ENCODE measurements around the gene SURF6. TPM values are rescaled to one million over a fixed set of nuclear protein-coding genes. Genes with fewer than 3 reads are reported as not detected.
"Not testable (repeated sequence)": the region's sequence is repeated elsewhere in the genome, so short reads cannot be mapped to it uniquely, and the experiment has no call there.

Gene SURF6
- total RNA-seq, 1 experiment from 2014 or later, result 15.5 TPM

GRCh38 chr9:133299996-133300395 lies 36.0 kb downstream of the SURF6 start:
- not testable (repeated sequence) for H3K36me3 ChIP-seq; H3K4me3 ChIP-seq; DNase-seq (ENCODE audit: low read depth in 1 of 2, low spot score in 2 of 2); H3K27ac ChIP-seq; H3K4me1 ChIP-seq (replicated peaks); H3K9me3 ChIP-seq (replicated peaks)
- H3K27me3 ChIP-seq (replicated peaks), result peaks cover 26% of the 10 kb centered on the region

GRCh38 chr9:133294257-133294656 lies 41.7 kb downstream of the SURF6 start:
- 0 out of 2 replicates have a peak, but pooled peaks cover 2% of the 10 kb centered on the region for H3K9me3 ChIP-seq (replicated peaks)
- no peak overlapping the region for H3K27ac ChIP-seq
- DNase-seq (ENCODE audit: low read depth in 1 of 2, low spot score in 2 of 2), result no peak
- H3K27me3 ChIP-seq (replicated peaks), result peaks cover 25% of the 10 kb centered on the region
- H3K4me1 ChIP-seq (replicated peaks), result no peaks in the 10 kb centered on the region
- H3K4me3 ChIP-seq, result no peak overlapping the region
- H3K36me3 ChIP-seq, result no peaks in the 10 kb centered on the region

GRCh38 chr9:133290751-133291302 lies 45.2 kb downstream of the SURF6 start:
- no peak overlapping the region for H3K27ac ChIP-seq
- no peaks in the 10 kb centered on the region for H3K36me3 ChIP-seq
- peaks cover 7% of the 10 kb centered on the region for H3K27me3 ChIP-seq (replicated peaks)
- no peak overlapping the region for H3K4me3 ChIP-seq
- no peaks in the 10 kb centered on the region for H3K4me1 ChIP-seq (replicated peaks)
- H3K9me3 ChIP-seq (replicated peaks), result 0 out of 2 replicates have a peak, but pooled peaks cover 2% of the 10 kb centered on the region
- no peak for DNase-seq (ENCODE audit: low read depth in 1 of 2, low spot score in 2 of 2)

GRCh38 chr9:133286523-133286922 lies 49.5 kb downstream of the SURF6 start:
- no peaks in the 10 kb centered on the region for H3K36me3 ChIP-seq
- peaks cover 4% of the 10 kb centered on the region; the same call in 1 of the 2 replicates for H3K9me3 ChIP-seq (replicated peaks)
- H3K27me3 ChIP-seq (replicated peaks), result peaks cover 18% of the 10 kb centered on the region
- no peak overlapping the region for H3K27ac ChIP-seq
- H3K4me3 ChIP-seq, result no peak overlapping the region
- no peaks in the 10 kb centered on the region for H3K4me1 ChIP-seq (replicated peaks)
- no peak for DNase-seq (ENCODE audit: low read depth in 1 of 2, low spot score in 2 of 2)

GRCh38 chr9:133285252-133285775 lies 50.7 kb downstream of the SURF6 start:
- Histone ChIP-seq H3K27ac (no peak overlapping the region), H3K4me1 (replicated peaks) (no peaks in the 10 kb centered on the region), H3K4me3 (no peak overlapping the region), H3K27me3 (replicated peaks) (peaks cover 25% of the 10 kb centered on the region), H3K36me3 (no peaks in the 10 kb centered on the region), H3K9me3 (replicated peaks) (peaks cover 2% of the 10 kb centered on the region; the same call in 1 of the 2 replicates)
- no peak for DNase-seq (ENCODE audit: low read depth in 1 of 2, low spot score in 2 of 2)

GRCh38 chr9:133284362-133284761 lies 51.6 kb downstream of the SURF6 start:
- no peak for DNase-seq (ENCODE audit: low read depth in 1 of 2, low spot score in 2 of 2)
- H3K27me3 ChIP-seq (replicated peaks), result peaks cover 30% of the 10 kb centered on the region
- no peaks in the 10 kb centered on the region for H3K4me1 ChIP-seq (replicated peaks)
- H3K36me3 ChIP-seq, result no peaks in the 10 kb centered on the region
- no peak overlapping the region for H3K27ac ChIP-seq
- H3K4me3 ChIP-seq, result no peak overlapping the region
- H3K9me3 ChIP-seq (replicated peaks), result peaks cover 2% of the 10 kb centered on the region; the same call in 1 of the 2 replicates

GRCh38 chr9:133283255-133284032 lies 52.5 kb downstream of the SURF6 start:
- H3K9me3 ChIP-seq (replicated peaks); H3K4me3 ChIP-seq; H3K27ac ChIP-seq; H3K36me3 ChIP-seq; DNase-seq (ENCODE audit: low read depth in 1 of 2, low spot score in 2 of 2); H3K4me1 ChIP-seq (replicated peaks): not testable (repeated sequence)
- peaks cover 37% of the 10 kb centered on the region for H3K27me3 ChIP-seq (replicated peaks)

- Histone ChIP-seq H3K27ac (no peak overlapping the region), H3K4me1 (replicated peaks) (no peaks in the 10 kb centered on the region), H3K9me3 (replicated peaks) (peaks cover 2% of the 10 kb centered on the region; the same call in 1 of the 2 replicates), H3K36me3 (no peaks in the 10 kb centered on the region), H3K4me3 (no peak overlapping the region), H3K27me3 (replicated peaks) (peaks cover 44% of the 10 kb centered on the region)
- DNase-seq (ENCODE audit: low read depth in 1 of 2, low spot score in 2 of 2), result no peak
Measured at GRCh38 chr9:133282464-133283238, 53.3 kb downstream of the SURF6 start.

- Histone ChIP-seq H3K27ac (no peak overlapping the region), H3K36me3 (no peaks in the 10 kb centered on the region), H3K4me1 (replicated peaks) (no peaks in the 10 kb centered on the region), H3K27me3 (replicated peaks) (peaks cover 61% of the 10 kb centered on the region), H3K4me3 (no peak overlapping the region), H3K9me3 (replicated peaks) (peaks cover 2% of the 10 kb centered on the region; the same call in 1 of the 2 replicates)
- DNase-seq (ENCODE audit: low read depth in 1 of 2, low spot score in 2 of 2), result no peak
Measured at GRCh38 chr9:133280392-133280791, 55.6 kb downstream of the SURF6 start.

Other genes starting within 250 kb of the SURF6 start
- gene RALGDS, start 214.9 kb downstream of the SURF6 start, total RNA-seq (2014; rRNA removed; shearing (Covaris generic)), result 8.6 and 11.4 TPM in 2 replicates
- gene GBGT1, start 172.3 kb downstream of the SURF6 start, total RNA-seq (2014; rRNA removed; shearing (Covaris generic)), result not detected in 2 replicates
- gene OBP2B, start 126.9 kb downstream of the SURF6 start, total RNA-seq (2014; rRNA removed; shearing (Covaris generic)), result not detected in 2 replicates
- gene ABO, start 61.0 kb downstream of the SURF6 start, total RNA-seq (2014; rRNA removed; shearing (Covaris generic)), result not detected in 2 replicates
- 19.7 and 20.4 TPM in 2 replicates for gene MED22, start 11.9 kb upstream of the SURF6 start, total RNA-seq (2014; rRNA removed; shearing (Covaris generic))
- 1,201 and 1,667 TPM in 2 replicates for gene RPL7A, start 12.0 kb upstream of the SURF6 start, total RNA-seq (2014; rRNA removed; shearing (Covaris generic))
- 44.5 and 45.0 TPM in 2 replicates for gene SURF1, start 20.3 kb upstream of the SURF6 start, total RNA-seq (2014; rRNA removed; shearing (Covaris generic))
- gene SURF2, start 20.4 kb upstream of the SURF6 start, total RNA-seq (2014; rRNA removed; shearing (Covaris generic)), result 16.5 and 19.6 TPM in 2 replicates
- gene SURF4, start 39.9 kb upstream of the SURF6 start, total RNA-seq (2014; rRNA removed; shearing (Covaris generic)), result 281 and 393 TPM in 2 replicates
- 0.63 TPM in 1 of 2 replicates, not detected in the other for gene STKLD1, start 40.2 kb upstream of the SURF6 start, total RNA-seq (2014; rRNA removed; shearing (Covaris generic))
- gene REXO4, start 81.8 kb upstream of the SURF6 start, total RNA-seq (2014; rRNA removed; shearing (Covaris generic)), result 15.6 and 21.6 TPM in 2 replicates
- 0.24 and 0.88 TPM in 2 replicates for gene ADAMTS13, start 86.2 kb upstream of the SURF6 start, total RNA-seq (2014; rRNA removed; shearing (Covaris generic))
- 2.9 and 3.4 TPM in 2 replicates for gene CACFD1, start 123.8 kb upstream of the SURF6 start, total RNA-seq (2014; rRNA removed; shearing (Covaris generic))
- gene SLC2A6, start 142.9 kb upstream of the SURF6 start, total RNA-seq (2014; rRNA removed; shearing (Covaris generic)), result 22.6 and 25.0 TPM in 2 replicates
- gene MYMK, start 188.8 kb upstream of the SURF6 start, total RNA-seq (2014; rRNA removed; shearing (Covaris generic)), result not detected in 2 replicates
- not detected in 2 replicates for gene ADAMTSL2, start 198.5 kb upstream of the SURF6 start, total RNA-seq (2014; rRNA removed; shearing (Covaris generic))

Measured in SJSA1 (cell line).